Neural progenitor cell (in vitro differentiated cells): Measurements from ENCODE around the gene ABCC8. TPM values are rescaled to one million over a fixed set of nuclear protein-coding genes. Genes with fewer than 3 reads are reported as not detected.
A peak's percentile ranks its signal among the peaks of the same experiment; 100 is the strongest.

Experiments
- DNase-seq: peaks from one replicate; pipeline ENCODE4 v3.0.0-alpha.2; 2016; ENCODE audit warnings: low spot score
- H2AFZ ChIP-seq: fragments of 200-600 bp; sonication (generic); replicated peaks from 2 replicates; pipeline ENCODE4 v1.6.1; 2016; ENCODE audit warnings: antibody characterized with exemption
- H3F3A ChIP-seq: fragments of 200-600 bp; sonication (generic); 2 replicates; pipeline ENCODE4 v1.6.1; 2016; ENCODE audit warnings: antibody characterized with exemption, low read depth
- H3K27ac ChIP-seq: fragments of 200-600 bp; sonication (generic); 2 replicates; pipeline ENCODE4 v1.5.1; 2016; ENCODE audit warnings: mild to moderate bottlenecking
- H3K27me3 ChIP-seq: fragments of 200-600 bp; sonication (generic); 2 replicates; pipeline ENCODE4 v1.6.1; 2016; ENCODE audit warnings: mild to moderate bottlenecking, moderate library complexity
- H3K36me3 ChIP-seq: fragments of 200-600 bp; sonication (generic); 2 replicates; pipeline ENCODE4 v1.5.1; 2016
- H3K4me1 ChIP-seq: fragments of 200-600 bp; sonication (generic); 2 replicates; pipeline ENCODE4 v1.6.1; 2016; ENCODE audit warnings: mixed run types
- H3K4me2 ChIP-seq: fragments of 200-600 bp; sonication (generic); 2 replicates; pipeline ENCODE4 v1.6.1; 2016
- H3K4me3 ChIP-seq: fragments of 200-600 bp; sonication (generic); 2 replicates; pipeline ENCODE4 v1.5.1; 2016
- H3K79me2 ChIP-seq: fragments of 200-600 bp; sonication (generic); 2 replicates; pipeline ENCODE4 v1.6.1; 2016; ENCODE audit warnings: low read depth
- H3K9ac ChIP-seq: fragments of 200-600 bp; sonication (generic); 2 replicates; pipeline ENCODE4 v1.6.1; 2016
- H3K9me3 ChIP-seq: fragments of 200-600 bp; sonication (generic); 2 replicates; pipeline ENCODE4 v1.5.1; 2016; ENCODE audit warnings: low read depth
- H4K20me1 ChIP-seq: fragments of 200-600 bp; sonication (generic); 2 replicates; pipeline ENCODE4 v1.6.1; 2016; ENCODE audit warnings: low read depth
- H3K27ac Mint-ChIP-seq: 3 replicates; pipeline ENCODE4 v1.8.0; 2021; ENCODE audit warnings: mixed read lengths
- H3K27me3 Mint-ChIP-seq: 2 replicates; pipeline ENCODE4 v1.8.0; 2022; ENCODE audit warnings: low read depth, mild to moderate bottlenecking, inconsistent platforms, moderate library complexity, mixed read lengths; ENCODE audit not compliant: insufficient read depth
- H3K36me3 Mint-ChIP-seq: 3 replicates; pipeline ENCODE4 v1.8.0; 2021; ENCODE audit warnings: mixed read lengths
- H3K4me1 Mint-ChIP-seq: 3 replicates; pipeline ENCODE4 v1.8.0; 2021; ENCODE audit warnings: mixed read lengths
- H3K4me3 Mint-ChIP-seq: 3 replicates; pipeline ENCODE4 v1.8.0; 2021; ENCODE audit warnings: mild to moderate bottlenecking, moderate library complexity, mixed read lengths
- H3K9me3 Mint-ChIP-seq: 3 replicates; pipeline ENCODE4 v1.8.0; 2020; ENCODE audit warnings: mixed read lengths
- CTCF ChIP-seq: fragments of 200-600 bp; sonication (generic); IDR thresholded peaks from 2 replicates; pipeline ENCODE4 v1.5.1; 2017; ENCODE audit warnings: antibody characterized with exemption, mild to moderate bottlenecking
- EZH2 ChIP-seq: fragments of 200-600 bp; sonication (generic); IDR thresholded peaks from 2 replicates; pipeline ENCODE4 v1.6.1; 2017; ENCODE audit warnings: antibody characterized with exemption, mild to moderate bottlenecking, moderate library complexity
- EZH2phosphoT487 ChIP-seq: fragments of 200-600 bp; sonication (generic); IDR thresholded peaks from 2 replicates; pipeline ENCODE4 v1.6.1; 2017; ENCODE audit warnings: antibody characterized with exemption
- total RNA-seq: library from RNA; depleted of rRNA; stranded (reverse); fragments of >200 nt; gene quantifications from 2 replicates; pipeline ENCODE4 v1.2.3, GENCODE V29; 2015; ENCODE audit warnings: low replicate concordance

The ABCC8 gene
- total RNA-seq, 1 donor from 2014 or later = 0.32 TPM

DNA sequence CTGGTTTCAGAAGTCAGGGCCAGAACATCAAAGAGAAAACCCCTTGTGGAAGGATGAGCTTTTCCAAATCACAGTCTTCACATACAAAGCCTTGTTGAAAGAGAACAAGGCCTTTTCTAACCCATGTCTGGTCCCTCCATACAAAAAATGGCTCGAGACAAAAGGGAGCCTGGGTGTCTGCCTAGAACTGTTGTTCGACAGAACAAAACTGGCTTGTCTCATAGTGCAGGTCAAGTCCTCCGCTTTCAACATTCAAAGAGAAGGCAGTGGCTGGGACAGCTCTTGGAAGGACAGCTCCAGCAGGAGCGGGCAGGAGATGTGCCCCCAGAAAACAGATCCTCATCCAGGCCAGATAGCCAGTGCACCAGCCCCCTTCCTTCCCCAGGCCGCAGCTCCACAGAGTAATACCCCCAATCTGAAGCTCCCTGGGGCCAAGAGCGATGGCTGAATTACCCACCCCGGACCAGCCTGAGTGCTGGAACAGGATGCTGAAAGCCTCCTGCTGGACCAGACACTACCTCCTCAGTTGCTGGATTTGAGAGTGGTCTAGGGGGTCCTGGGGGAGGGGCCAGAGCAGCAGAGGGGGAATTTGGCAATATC lies 40.0 kb upstream of the ABCC8 start:
- Histone ChIP-seq H4K20me1 (no peaks in the 10 kb centered on the region), H3K4me3 (no peak overlapping the region), H2AFZ (no peak overlapping the region), H3K79me2 (no peaks in the 10 kb centered on the region), H3K9ac (no peak overlapping the region), H3K27ac (no peak overlapping the region), H3K4me1 (no peaks in the 10 kb centered on the region), H3K27me3 (no peaks in the 10 kb centered on the region), H3K4me2 (no peak overlapping the region), H3K9me3 (no peaks in the 10 kb centered on the region), H3F3A (no peaks in the 10 kb centered on the region), H3K36me3 (no peaks in the 10 kb centered on the region)
- Mint-ChIP-seq H3K36me3 (no peaks in the 10 kb centered on the region), H3K27me3 (peaks cover 6% of the 10 kb centered on the region), H3K27ac (no peak overlapping the region), H3K4me3 (no peak overlapping the region), H3K9me3 (no peaks in the 10 kb centered on the region), H3K4me1 (peaks cover 7% of the 10 kb centered on the region)
- TF ChIP-seq EZH2 (no peak), CTCF (no peak), EZH2phosphoT487 (no peak)
- no peak for DNase-seq

- H2AFZ ChIP-seq = no peak overlapping the region
- H3K9me3 ChIP-seq = no peaks in the 10 kb centered on the region
- H3K27ac ChIP-seq = no peak overlapping the region
- Mint-ChIP-seq H3K9me3 (no peaks in the 10 kb centered on the region), H3K4me1 (peaks cover 9% of the 10 kb centered on the region), H3K27ac (peak overlapping the region; percentile 46), H3K4me3 (no peak overlapping the region), H3K27me3 (peaks cover 6% of the 10 kb centered on the region), H3K36me3 (no peaks in the 10 kb centered on the region)
- no peak for DNase-seq
- H3K4me1 ChIP-seq = no peaks in the 10 kb centered on the region
- no peak overlapping the region for H3K4me3 ChIP-seq
- H4K20me1 ChIP-seq = no peaks in the 10 kb centered on the region
- TF ChIP-seq EZH2 (no peak), CTCF (no peak), EZH2phosphoT487 (no peak)
- no peaks in the 10 kb centered on the region for H3K79me2 ChIP-seq
- no peak overlapping the region for H3K4me2 ChIP-seq
- H3K27me3 ChIP-seq = no peaks in the 10 kb centered on the region
- H3K9ac ChIP-seq = no peak overlapping the region
- no peaks in the 10 kb centered on the region for H3F3A ChIP-seq
- no peaks in the 10 kb centered on the region for H3K36me3 ChIP-seq
These were observed 39.0 kb upstream of the ABCC8 start for GRCh38 chr11:17515443-17516176.

DNA sequence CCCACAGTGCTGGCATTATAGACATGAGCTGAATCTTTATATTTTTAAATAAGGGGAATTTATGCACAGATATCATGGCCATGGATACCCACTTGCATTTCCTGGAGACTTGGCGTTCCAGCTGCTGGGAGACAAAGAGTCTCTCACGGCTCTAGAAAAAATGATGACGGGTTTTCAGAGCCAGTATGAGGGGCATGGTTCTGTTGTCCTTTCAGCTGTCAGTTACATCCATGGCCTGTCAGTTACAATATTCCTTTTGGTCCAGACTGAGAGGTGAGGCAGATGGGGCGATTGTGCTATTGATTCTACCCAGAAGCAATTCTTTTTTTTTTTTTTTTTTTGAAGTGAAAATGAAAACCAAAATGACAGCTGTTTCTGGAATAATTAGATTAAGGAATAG lies 37.8 kb upstream of the ABCC8 start:
- no peak for TF ChIP-seq EZH2
- no peak for TF ChIP-seq EZH2phosphoT487
- no peak for TF ChIP-seq CTCF
- Histone ChIP-seq H3K27me3 (no peaks in the 10 kb centered on the region), H3K4me1 (no peaks in the 10 kb centered on the region), H3F3A (no peaks in the 10 kb centered on the region), H3K27ac (no peak overlapping the region), H3K4me2 (no peak overlapping the region), H3K9ac (no peak overlapping the region), H4K20me1 (no peaks in the 10 kb centered on the region), H3K4me3 (no peak overlapping the region), H2AFZ (no peak overlapping the region), H3K9me3 (no peaks in the 10 kb centered on the region), H3K79me2 (no peaks in the 10 kb centered on the region), H3K36me3 (no peaks in the 10 kb centered on the region)
- DNase-seq = no peak
- Mint-ChIP-seq H3K27me3 (peaks cover 6% of the 10 kb centered on the region), H3K36me3 (no peaks in the 10 kb centered on the region), H3K27ac (no peak overlapping the region), H3K4me3 (no peak overlapping the region), H3K9me3 (no peaks in the 10 kb centered on the region), H3K4me1 (peaks cover 13% of the 10 kb centered on the region)
